WI38 (cell line): ENCODE measurements around the gene ARHGEF10L.

Experiments used
- H3K4me3 ChIP-seq: 2 replicates; pipeline ENCODE4 v1.5.1; 2011; ENCODE audit warnings: low read depth, mild to moderate bottlenecking, control low read depth, low read length
- CTCF ChIP-seq: IDR thresholded peaks from 2 replicates; pipeline ENCODE4 v1.5.1; 2012; ENCODE audit warnings: low read depth, mild to moderate bottlenecking, control low read depth, low read length

ARHGEF10L gene

GRCh38 chr1:17581389-17582123, 42.1 kb downstream of the ARHGEF10L start:
- no peak for TF ChIP-seq CTCF
- no peak overlapping the region for H3K4me3 ChIP-seq

GRCh38 chr1:17582124-17582774, 42.8 kb downstream of the ARHGEF10L start:
- no peak overlapping the region for H3K4me3 ChIP-seq
- no peak for TF ChIP-seq CTCF

GRCh38 chr1:17584539-17584938, 45.0 kb downstream of the ARHGEF10L start:
- no peak overlapping the region for H3K4me3 ChIP-seq
- TF ChIP-seq CTCF, result no peak

- no peak for TF ChIP-seq CTCF
- no peak overlapping the region for H3K4me3 ChIP-seq
These were observed 45.9 kb downstream of the ARHGEF10L start for GRCh38 chr1:17585266-17585987.

GRCh38 chr1:17586172-17586964, 46.9 kb downstream of the ARHGEF10L start:
- no peak overlapping the region for H3K4me3 ChIP-seq
- no peak for TF ChIP-seq CTCF

- no peak for TF ChIP-seq CTCF
These were observed 48.2 kb downstream of the ARHGEF10L start for GRCh38 chr1:17587693-17588047.

More at GRCh38 chr1:17587693-17588047, 48.2 kb downstream of the ARHGEF10L start:
- no peak overlapping the region for H3K4me3 ChIP-seq
